IPS-15b (cell line): ENCODE data around the gene LRP5.

ENCODE experiments used
- H3K27me3 ChIP-seq: one replicate; pipeline ENCODE4 v1.6.1; 2013; ENCODE audit warnings: low read length; ENCODE audit not compliant: control insufficient read depth, insufficient read depth
- H3K36me3 ChIP-seq: one replicate; pipeline ENCODE4 v1.6.1; 2013; ENCODE audit warnings: low read length; ENCODE audit not compliant: control insufficient read depth, insufficient read depth
- H3K4me1 ChIP-seq: one replicate; pipeline ENCODE4 v1.6.1; 2013; ENCODE audit warnings: mild to moderate bottlenecking, low read length; ENCODE audit not compliant: control insufficient read depth, insufficient read depth
- H3K4me3 ChIP-seq: one replicate; pipeline ENCODE4 v1.5.1; 2013; ENCODE audit warnings: low read depth, low read length
- H3K9ac ChIP-seq: one replicate; pipeline ENCODE4 v1.6.1; 2013; ENCODE audit warnings: low read depth, mild to moderate bottlenecking, low read length
- H3K9me3 ChIP-seq: one replicate; pipeline ENCODE4 v1.6.1; 2013; ENCODE audit warnings: mild to moderate bottlenecking, low read length; ENCODE audit not compliant: control insufficient read depth, insufficient read depth

LRP5 gene

DNA sequence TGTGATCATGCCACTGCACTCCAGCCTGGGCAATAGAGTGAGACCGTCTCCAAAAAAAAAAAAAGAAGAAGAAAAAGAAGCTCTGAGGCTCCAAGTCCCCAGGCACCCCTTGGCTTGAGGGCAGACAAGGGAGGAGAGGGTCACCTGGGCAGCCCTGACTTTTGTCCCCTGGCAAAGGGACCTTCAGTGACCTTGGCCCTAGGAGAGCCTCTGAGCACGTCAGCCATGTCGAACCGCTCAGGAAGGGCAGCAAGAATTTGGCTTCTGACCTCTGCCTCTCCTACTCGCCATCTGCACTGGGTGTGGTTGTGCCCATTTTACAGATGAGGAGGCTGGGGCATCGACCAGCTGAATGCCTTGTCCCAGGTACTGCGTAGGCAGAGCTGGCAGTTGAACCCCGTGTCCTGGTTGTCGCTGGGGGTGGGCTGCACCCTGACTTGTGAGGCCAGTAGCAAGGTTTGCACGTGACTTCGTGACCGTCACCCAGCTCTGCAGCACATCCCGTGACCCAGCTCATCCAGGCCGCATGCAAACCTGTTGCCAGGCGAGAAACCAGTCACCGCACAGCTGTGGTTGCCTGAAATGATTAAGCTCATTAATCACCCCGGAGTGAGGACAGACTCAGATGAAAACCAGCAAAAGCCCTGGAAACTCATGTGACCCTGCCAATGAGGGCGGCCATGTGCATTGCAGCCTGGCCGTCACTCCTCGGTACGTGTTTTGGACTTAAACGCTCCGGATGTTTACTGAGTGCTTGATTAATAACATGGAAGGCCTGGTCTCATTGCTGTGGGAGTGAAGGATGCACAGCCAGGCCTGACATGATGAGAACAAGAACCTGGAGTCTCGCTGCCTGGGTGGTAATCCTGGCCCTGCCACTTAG lies 100.4 kb downstream of the LRP5 start:
- Histone ChIP-seq H3K36me3 (peaks cover 48% of the 10 kb centered on the region), H3K4me3 (no peak overlapping the region), H3K4me1 (no peaks in the 10 kb centered on the region), H3K9me3 (no peaks in the 10 kb centered on the region), H3K27me3 (no peaks in the 10 kb centered on the region), H3K9ac (no peak overlapping the region)

DNA sequence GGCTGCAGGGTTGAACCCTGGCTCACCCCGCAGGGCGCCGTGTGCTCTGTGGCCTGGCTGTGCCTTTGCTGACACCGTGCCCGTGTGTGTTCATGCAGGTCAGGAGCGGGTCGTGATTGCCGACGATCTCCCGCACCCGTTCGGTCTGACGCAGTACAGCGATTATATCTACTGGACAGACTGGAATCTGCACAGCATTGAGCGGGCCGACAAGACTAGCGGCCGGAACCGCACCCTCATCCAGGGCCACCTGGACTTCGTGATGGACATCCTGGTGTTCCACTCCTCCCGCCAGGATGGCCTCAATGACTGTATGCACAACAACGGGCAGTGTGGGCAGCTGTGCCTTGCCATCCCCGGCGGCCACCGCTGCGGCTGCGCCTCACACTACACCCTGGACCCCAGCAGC lies 101.2 kb downstream of the LRP5 start:
- Histone ChIP-seq H3K9ac (no peak overlapping the region), H3K36me3 (peaks cover 48% of the 10 kb centered on the region), H3K4me1 (no peaks in the 10 kb centered on the region), H3K27me3 (no peaks in the 10 kb centered on the region), H3K9me3 (no peaks in the 10 kb centered on the region), H3K4me3 (no peak overlapping the region)

DNA sequence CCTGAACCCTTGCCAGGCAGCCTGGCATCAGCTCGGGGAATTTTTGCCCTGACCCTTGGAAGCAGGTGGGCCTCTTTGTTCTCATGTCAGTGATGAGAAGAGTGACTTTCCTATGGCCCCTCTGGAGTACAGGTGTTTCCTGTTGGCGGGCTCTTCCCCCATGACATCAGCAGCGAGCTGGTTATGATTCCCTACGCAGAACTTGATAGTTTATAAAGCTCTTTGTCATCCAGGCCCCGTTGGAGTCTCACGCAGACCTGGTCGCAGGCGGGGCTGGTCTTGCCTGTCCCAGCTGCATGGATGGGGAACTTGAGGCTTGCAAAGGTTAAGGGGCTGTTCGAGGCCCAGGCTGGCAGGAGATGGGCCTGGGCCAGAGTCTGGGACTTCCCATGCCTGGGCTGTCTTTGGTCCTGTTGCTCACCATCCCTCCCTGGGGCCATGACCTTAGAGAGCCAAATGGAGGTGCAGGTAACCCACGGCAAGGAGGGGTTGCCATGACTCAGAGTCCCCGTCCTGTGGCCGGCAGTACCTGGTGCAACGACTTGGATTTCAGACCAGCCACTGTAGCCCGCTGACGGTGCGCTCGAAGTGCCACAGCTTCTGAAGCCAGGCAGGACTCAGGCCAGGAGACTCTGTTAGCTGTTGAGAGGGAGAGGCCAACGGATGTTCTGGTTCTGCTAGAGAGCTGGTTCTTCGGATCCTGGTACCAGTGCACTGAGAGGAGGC lies 102.3 kb downstream of the LRP5 start:
- H3K36me3 ChIP-seq: peaks cover 46% of the 10 kb centered on the region
- H3K4me3 ChIP-seq: no peak overlapping the region
- no peak overlapping the region for H3K9ac ChIP-seq
- no peaks in the 10 kb centered on the region for H3K4me1 ChIP-seq
- H3K9me3 ChIP-seq: no peaks in the 10 kb centered on the region
- H3K27me3 ChIP-seq: no peaks in the 10 kb centered on the region

DNA sequence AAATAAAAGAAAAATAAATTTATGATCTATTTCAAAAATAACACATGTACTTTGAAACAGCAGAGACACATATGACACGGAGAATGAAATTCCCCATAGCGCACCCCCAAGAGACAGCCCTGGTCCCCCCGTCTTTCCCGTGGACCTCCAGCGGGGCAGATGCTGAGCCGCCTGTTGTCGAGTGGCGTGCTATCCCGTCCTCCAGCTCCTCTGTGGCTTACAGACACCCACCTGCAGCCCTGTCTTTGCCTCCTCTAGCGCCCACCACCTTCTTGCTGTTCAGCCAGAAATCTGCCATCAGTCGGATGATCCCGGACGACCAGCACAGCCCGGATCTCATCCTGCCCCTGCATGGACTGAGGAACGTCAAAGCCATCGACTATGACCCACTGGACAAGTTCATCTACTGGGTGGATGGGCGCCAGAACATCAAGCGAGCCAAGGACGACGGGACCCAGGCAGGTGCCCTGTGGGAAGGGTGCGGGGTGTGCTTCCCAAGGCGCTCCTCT lies 103.7 kb downstream of the LRP5 start:
- no peaks in the 10 kb centered on the region for H3K9me3 ChIP-seq
- H3K4me1 ChIP-seq: no peaks in the 10 kb centered on the region
- H3K9ac ChIP-seq: no peak overlapping the region
- H3K27me3 ChIP-seq: no peaks in the 10 kb centered on the region
- no peak overlapping the region for H3K4me3 ChIP-seq
- peaks cover 34% of the 10 kb centered on the region for H3K36me3 ChIP-seq

DNA sequence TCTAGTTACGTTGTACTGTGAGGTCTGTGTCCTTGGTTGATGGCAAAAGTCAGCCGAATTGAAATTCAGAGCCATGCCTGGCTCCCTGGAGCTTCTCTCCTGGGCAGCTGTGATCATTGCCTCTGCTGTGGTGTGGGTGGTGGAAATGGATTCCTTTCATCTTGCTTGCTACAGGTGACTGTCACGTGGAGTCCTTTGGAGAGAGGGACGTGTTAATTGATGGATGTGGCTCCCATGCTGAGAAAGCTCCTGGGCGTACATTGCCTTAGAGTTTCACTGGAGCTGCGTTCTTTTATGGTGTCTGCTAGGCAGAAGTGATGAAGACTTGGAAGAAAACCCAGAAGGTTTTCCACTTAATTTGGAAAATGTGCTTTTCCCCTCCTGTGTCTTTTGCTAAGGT lies 106.3 kb downstream of the LRP5 start:
- Histone ChIP-seq H3K4me3 (no peak overlapping the region), H3K9me3 (no peaks in the 10 kb centered on the region), H3K27me3 (no peaks in the 10 kb centered on the region), H3K36me3 (peaks cover 22% of the 10 kb centered on the region), H3K4me1 (no peaks in the 10 kb centered on the region), H3K9ac (no peak overlapping the region)

DNA sequence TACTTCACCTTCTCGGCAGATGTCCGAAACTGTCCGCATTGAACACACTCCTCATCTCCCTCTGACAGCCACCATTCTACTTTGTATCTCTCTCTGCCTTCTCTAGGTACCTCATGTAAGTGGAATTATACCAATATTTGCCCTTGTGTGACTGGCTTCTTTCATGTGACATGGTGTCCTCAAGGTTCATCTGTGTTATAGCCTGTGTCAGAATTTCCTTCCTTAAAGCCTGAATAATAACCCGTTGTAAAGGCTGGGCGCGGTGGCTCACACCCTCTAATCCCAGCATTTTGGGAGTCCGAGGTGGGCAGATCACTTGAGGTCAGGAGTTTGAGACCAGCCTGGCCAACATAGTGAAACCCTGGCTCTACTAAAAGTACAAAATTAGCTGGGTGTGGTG lies 107.8 kb downstream of the LRP5 start:
- Histone ChIP-seq H3K9ac (no peak overlapping the region), H3K27me3 (no peaks in the 10 kb centered on the region), H3K36me3 (peaks cover 15% of the 10 kb centered on the region)

DNA sequence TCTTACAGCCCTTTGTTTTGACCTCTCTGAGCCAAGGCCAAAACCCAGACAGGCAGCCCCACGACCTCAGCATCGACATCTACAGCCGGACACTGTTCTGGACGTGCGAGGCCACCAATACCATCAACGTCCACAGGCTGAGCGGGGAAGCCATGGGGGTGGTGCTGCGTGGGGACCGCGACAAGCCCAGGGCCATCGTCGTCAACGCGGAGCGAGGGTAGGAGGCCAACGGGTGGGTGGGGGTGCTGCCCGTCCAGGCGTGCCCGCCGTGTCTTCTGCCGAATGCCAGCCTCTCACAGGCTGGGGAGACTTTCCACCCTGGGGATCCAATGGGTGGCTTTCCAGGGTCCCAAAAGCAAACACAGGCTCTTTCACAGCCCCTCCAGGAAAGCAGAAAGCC lies 111.1 kb downstream of the LRP5 start:
- H3K4me1 ChIP-seq: no peaks in the 10 kb centered on the region
- H3K36me3 ChIP-seq: peaks cover 24% of the 10 kb centered on the region
- H3K4me3 ChIP-seq: no peak overlapping the region
- no peaks in the 10 kb centered on the region for H3K9me3 ChIP-seq
- H3K27me3 ChIP-seq: no peaks in the 10 kb centered on the region
- no peak overlapping the region for H3K9ac ChIP-seq

More for the DNA sequence above, 107.8 kb downstream of the LRP5 start:
- no peak overlapping the region for H3K4me3 ChIP-seq
- H3K4me1 ChIP-seq: no peaks in the 10 kb centered on the region
- H3K9me3 ChIP-seq: no peaks in the 10 kb centered on the region

DNA sequence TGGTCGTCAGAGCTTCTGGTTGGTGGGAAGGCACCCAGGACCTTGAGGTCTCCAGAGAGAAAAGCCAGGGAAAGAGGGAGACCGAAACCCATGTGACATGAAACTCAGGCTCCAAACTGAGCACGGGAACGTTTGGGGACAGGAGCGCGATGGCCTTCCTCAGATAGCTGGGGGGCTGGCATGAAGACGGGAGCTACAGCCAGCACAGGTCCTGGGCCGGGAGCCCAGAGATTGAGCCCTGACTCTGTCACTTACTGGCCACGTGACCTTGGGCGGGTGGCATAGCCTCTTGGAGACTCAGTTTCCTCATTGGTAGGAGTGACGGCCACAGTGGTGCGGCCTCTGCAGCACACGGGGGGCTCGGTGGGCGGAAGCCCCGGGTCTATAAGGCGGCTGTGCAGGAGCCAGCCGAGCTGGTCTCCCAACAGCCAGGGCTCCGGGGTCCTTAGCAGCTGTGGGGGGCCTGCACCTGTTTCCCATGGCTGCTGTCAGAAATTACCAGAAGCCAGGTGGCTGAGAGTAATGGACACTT lies 111.8 kb downstream of the LRP5 start:
- no peak overlapping the region for H3K4me3 ChIP-seq
- H3K4me1 ChIP-seq: no peaks in the 10 kb centered on the region
- H3K36me3 ChIP-seq: peaks cover 27% of the 10 kb centered on the region
- H3K9me3 ChIP-seq: no peaks in the 10 kb centered on the region
- no peaks in the 10 kb centered on the region for H3K27me3 ChIP-seq
- no peak overlapping the region for H3K9ac ChIP-seq

DNA sequence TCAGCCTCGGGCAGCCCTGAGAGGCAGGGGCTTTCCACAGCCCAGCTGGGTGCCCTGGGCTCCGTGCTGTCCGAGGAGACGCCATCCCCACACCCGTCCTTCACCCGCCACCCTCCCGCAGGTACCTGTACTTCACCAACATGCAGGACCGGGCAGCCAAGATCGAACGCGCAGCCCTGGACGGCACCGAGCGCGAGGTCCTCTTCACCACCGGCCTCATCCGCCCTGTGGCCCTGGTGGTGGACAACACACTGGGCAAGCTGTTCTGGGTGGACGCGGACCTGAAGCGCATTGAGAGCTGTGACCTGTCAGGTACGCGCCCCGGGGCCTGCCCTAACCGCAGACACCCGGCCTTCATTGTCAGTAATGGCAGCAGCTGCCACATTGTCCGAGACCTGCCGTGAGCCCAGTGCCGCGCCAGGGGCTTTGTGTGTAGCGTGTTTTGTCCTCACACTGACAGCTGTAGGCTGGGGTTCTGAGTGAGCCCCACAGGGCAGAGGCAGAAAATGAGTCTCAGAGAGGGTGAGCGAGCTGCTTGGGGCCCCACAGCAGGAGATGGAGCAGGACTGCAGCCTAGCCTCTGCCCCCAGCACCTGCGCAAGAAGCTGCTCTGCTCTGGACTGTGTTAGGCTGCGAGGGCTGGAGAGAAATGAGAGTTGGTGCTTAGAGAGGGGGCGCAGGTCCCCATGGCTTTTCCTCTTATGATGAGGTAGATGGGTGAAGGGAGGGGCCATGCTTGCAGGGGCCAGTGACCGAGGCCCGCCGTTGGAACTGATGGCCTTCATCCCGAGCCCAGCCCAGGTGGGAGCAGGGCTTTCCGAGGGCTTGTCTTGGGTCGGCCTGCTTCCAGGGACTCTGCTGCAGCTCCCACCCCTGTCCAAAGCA lies 112.8 kb downstream of the LRP5 start:
- Histone ChIP-seq H3K36me3 (peaks cover 33% of the 10 kb centered on the region), H3K9me3 (no peaks in the 10 kb centered on the region)

DNA sequence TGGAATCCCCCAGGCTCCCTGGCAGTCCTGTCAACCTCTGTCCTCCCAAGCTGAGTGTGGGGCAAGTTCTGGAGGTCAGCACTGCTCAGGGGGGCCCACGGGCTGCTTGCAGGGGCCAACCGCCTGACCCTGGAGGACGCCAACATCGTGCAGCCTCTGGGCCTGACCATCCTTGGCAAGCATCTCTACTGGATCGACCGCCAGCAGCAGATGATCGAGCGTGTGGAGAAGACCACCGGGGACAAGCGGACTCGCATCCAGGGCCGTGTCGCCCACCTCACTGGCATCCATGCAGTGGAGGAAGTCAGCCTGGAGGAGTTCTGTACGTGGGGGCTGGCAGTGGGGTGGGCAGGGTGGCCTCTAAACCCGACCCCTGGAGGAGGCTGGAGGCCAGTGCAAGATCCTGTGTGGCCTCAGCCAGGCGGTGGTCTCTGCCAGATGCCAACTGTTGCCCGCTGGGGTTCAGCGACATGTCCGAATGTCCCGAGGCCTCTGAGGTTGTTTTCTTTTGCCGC lies 113.5 kb downstream of the LRP5 start:
- peaks cover 39% of the 10 kb centered on the region for H3K36me3 ChIP-seq
- no peaks in the 10 kb centered on the region for H3K9me3 ChIP-seq
- H3K4me1 ChIP-seq: no peaks in the 10 kb centered on the region
- H3K27me3 ChIP-seq: no peaks in the 10 kb centered on the region
- H3K4me3 ChIP-seq: no peak overlapping the region
- no peak overlapping the region for H3K9ac ChIP-seq

More for the DNA sequence above, 112.8 kb downstream of the LRP5 start:
- no peak overlapping the region for H3K9ac ChIP-seq
- no peaks in the 10 kb centered on the region for H3K27me3 ChIP-seq
- no peak overlapping the region for H3K4me3 ChIP-seq
- H3K4me1 ChIP-seq: no peaks in the 10 kb centered on the region

DNA sequence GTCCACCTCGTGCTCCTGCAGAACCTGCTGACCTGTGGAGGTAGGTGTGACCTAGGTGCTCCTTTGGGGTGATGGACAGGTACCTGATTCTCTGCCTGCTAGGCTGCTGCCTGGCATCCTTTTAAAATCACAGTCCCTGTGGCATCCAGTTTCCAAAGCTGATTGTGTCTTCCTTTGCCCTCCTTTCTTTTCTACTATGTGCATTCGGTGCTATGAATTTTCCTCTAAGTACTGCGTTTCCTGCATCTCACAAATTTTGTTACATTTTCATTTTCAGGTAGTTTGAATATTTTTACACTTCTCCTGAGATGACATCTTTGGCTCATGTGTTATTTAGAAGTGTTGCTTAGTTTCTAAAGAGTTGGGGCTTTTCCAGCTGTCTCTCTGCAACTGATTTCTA lies 117.3 kb downstream of the LRP5 start:
- H3K27me3 ChIP-seq: no peaks in the 10 kb centered on the region
- no peak overlapping the region for H3K4me3 ChIP-seq
- H3K36me3 ChIP-seq: peaks cover 50% of the 10 kb centered on the region
- no peaks in the 10 kb centered on the region for H3K4me1 ChIP-seq
- H3K9me3 ChIP-seq: no peaks in the 10 kb centered on the region
- no peak overlapping the region for H3K9ac ChIP-seq
